Neural cell (in vitro differentiated cells): ENCODE measurements around the gene ATMIN.

Source experiments
- POLR2AphosphoS5 ChIP-seq: IDR thresholded peaks from 2 replicates; pipeline ENCODE4 v1.6.1; 2012
- TF ChIP-seq, protein P1 (sequence below): fragments of 450-650 bp; IDR thresholded peaks from 2 replicates; pipeline ENCODE4 v1.5.1; 2014; ENCODE audit warnings: antibody characterized with exemption, mild to moderate bottlenecking, moderate library complexity; ENCODE audit not compliant: poor library complexity, severe bottlenecking

DNA sequence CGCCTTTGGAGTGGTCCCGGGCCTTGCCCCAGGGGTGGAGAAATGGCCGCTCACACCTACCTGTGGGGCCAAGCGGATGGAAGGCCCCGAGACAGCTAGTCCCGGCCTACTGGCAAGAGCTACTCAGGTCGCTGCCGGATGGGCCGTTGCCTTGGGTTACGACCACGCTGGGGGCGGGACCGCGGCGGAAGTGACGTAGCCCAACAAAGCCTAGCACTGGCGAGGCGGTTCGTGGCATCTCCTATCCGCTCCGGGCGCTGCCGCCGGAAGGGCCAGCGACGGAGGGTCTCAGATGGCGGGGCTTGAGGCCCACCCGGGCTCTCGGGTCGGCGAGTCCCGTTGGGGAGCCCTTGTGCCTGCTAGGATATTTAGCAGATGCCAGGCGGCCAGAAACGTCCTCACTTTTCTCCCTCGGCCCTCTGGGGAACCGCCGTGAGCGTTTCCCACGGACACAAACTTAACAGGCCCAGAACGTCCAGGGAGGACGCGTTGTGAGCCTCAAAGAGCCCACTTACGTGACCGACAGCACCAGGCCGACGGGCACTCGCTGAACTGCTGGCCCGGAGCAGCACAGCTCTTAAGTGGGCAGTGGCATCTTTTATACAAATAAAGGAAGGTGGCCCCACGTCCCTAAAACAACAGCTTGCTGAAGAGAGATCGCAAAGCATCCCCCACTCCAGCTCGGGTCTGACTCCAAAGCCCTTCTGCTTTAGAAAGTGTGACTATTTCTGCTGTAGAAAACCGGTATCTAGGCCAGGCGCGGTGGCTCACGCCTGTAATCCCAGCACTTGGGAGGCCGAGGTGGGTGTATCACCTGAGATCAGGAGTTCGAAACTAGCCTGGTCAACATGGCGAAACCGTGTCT lies 41.7 kb downstream of the ATMIN start, which contains the start of gene C16orf46:
- TF ChIP-seq POLR2AphosphoS5 = peak; percentile 98
- TF ChIP-seq, protein P1, sequence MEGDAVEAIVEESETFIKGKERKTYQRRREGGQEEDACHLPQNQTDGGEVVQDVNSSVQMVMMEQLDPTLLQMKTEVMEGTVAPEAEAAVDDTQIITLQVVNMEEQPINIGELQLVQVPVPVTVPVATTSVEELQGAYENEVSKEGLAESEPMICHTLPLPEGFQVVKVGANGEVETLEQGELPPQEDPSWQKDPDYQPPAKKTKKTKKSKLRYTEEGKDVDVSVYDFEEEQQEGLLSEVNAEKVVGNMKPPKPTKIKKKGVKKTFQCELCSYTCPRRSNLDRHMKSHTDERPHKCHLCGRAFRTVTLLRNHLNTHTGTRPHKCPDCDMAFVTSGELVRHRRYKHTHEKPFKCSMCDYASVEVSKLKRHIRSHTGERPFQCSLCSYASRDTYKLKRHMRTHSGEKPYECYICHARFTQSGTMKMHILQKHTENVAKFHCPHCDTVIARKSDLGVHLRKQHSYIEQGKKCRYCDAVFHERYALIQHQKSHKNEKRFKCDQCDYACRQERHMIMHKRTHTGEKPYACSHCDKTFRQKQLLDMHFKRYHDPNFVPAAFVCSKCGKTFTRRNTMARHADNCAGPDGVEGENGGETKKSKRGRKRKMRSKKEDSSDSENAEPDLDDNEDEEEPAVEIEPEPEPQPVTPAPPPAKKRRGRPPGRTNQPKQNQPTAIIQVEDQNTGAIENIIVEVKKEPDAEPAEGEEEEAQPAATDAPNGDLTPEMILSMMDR = no peak
